Activated naive CD8-positive, alpha-beta T cell treated with anti-CD3 and anti-CD28 coated beads, Interleukin-2, amount 10 ng/mL, durations not matched to agents 7 days and 5 days (primary cell): ENCODE measurements around the gene ADAM10. TPM values are rescaled to one million over a fixed set of nuclear protein-coding genes. Genes with fewer than 3 reads are reported as not detected.

Source experiments
- ATAC-seq: fragments of 150-1000 bp; cut with Tn5 transposase; one replicate; pipeline ENCODE4 v1.10.0; 2021; ENCODE audit warnings: low read depth, moderate library complexity
- POLR2A ChIA-PET: fragments of 350-600 bp; sonication (Branson Sonifier 250); formaldehyde crosslinking; loops from one replicate; lab custom pipeline; 2021; ENCODE audit warnings: antibody characterized with exemption; lab: Charles Lee
- DNase-seq: peaks from one replicate; pipeline ENCODE4 v3.0.0; 2021
- H3K27ac Mint-ChIP-seq: one replicate; pipeline ENCODE4 v1.8.0; 2022; ENCODE audit warnings: mild to moderate bottlenecking, mixed read lengths
- H3K27me3 Mint-ChIP-seq: one replicate; pipeline ENCODE4 v1.8.0; 2022; ENCODE audit warnings: mild to moderate bottlenecking, moderate library complexity, mixed read lengths
- H3K36me3 Mint-ChIP-seq: one replicate; pipeline ENCODE4 v1.8.0; 2021; ENCODE audit warnings: mild to moderate bottlenecking, mixed read lengths
- H3K4me1 Mint-ChIP-seq: one replicate; pipeline ENCODE4 v1.8.0; 2021; ENCODE audit warnings: mixed read lengths
- H3K4me3 Mint-ChIP-seq: one replicate; pipeline ENCODE4 v1.8.0; 2022; ENCODE audit warnings: mild to moderate bottlenecking, moderate library complexity, mixed read lengths
- H3K9me3 Mint-ChIP-seq: one replicate; pipeline ENCODE4 v1.8.0; 2021; ENCODE audit warnings: mixed read lengths
- total RNA-seq, 2 experiments: library from RNA; stranded (reverse); gene quantifications; one replicate each; pipeline ENCODE4 v1.2.3, GENCODE V29; 2021

ADAM10 gene
- total RNA-seq, 2 experiments from 2014 or later = 173 to 175 TPM

GRCh38 chr15:58748852-58749531, 515 bp downstream of the ADAM10 start:
- H3K27ac Mint-ChIP-seq = peak overlapping the region; percentile 97
- H3K4me3 Mint-ChIP-seq = peak overlapping the region; percentile 98
- peaks cover 29% of the 10 kb centered on the region for H3K4me1 Mint-ChIP-seq
- peaks cover 17% of the 10 kb centered on the region for H3K36me3 Mint-ChIP-seq
- ATAC-seq (peak; percentile 9), DNase-seq (peak; percentile 71)
- POLR2A ChIA-PET = interaction anchor here (0.6 to 4.4 kb wide), 14 partner anchors 22 to 479 kb away, joined by 3 to 47 read pairs (median 4); partner anchors contain the start of gene MINDY2
- no peaks in the 10 kb centered on the region for H3K9me3 Mint-ChIP-seq
- no peaks in the 10 kb centered on the region for H3K27me3 Mint-ChIP-seq

- DNase-seq = no peak
- POLR2A ChIA-PET = interaction anchor here (0.6 to 4.4 kb wide), 5 partner anchors 23 to 265 kb away, joined by 3 to 47 read pairs (median 4); partner anchors contain the start of gene MINDY2
- Mint-ChIP-seq H3K4me3 (peak overlapping the region; percentile 97), H3K36me3 (peaks cover 18% of the 10 kb centered on the region), H3K27me3 (no peaks in the 10 kb centered on the region), H3K4me1 (peaks cover 33% of the 10 kb centered on the region), H3K27ac (peak overlapping the region; percentile 97), H3K9me3 (no peaks in the 10 kb centered on the region)
- no peak for ATAC-seq
Observed at GRCh38 chr15:58748040-58748851, 1.3 kb downstream of the ADAM10 start.

- DNase-seq (no peak), ATAC-seq (no peak)
- Mint-ChIP-seq H3K27me3 (no peaks in the 10 kb centered on the region), H3K4me3 (peak overlapping the region; percentile 55), H3K4me1 (peaks cover 42% of the 10 kb centered on the region), H3K9me3 (no peaks in the 10 kb centered on the region), H3K27ac (no peak overlapping the region), H3K36me3 (peaks cover 18% of the 10 kb centered on the region)
- POLR2A ChIA-PET = no interaction called here
Observed at GRCh38 chr15:58746174-58746573, 3.3 kb downstream of the ADAM10 start.

- Mint-ChIP-seq H3K27me3 (no peaks in the 10 kb centered on the region), H3K4me3 (peak overlapping the region; percentile 17), H3K9me3 (no peaks in the 10 kb centered on the region), H3K4me1 (peaks cover 43% of the 10 kb centered on the region), H3K27ac (no peak overlapping the region), H3K36me3 (peaks cover 20% of the 10 kb centered on the region)
- ATAC-seq (no peak), DNase-seq (no peak)
- POLR2A ChIA-PET = interaction anchor here (0.6 kb wide), 1 partner anchor 397 kb away, joined by 4 read pairs; no protein-coding TSS in a partner anchor
Observed at GRCh38 chr15:58742819-58743502, 6.5 kb downstream of the ADAM10 start.

- Mint-ChIP-seq H3K4me3 (no peak overlapping the region), H3K4me1 (peaks cover 47% of the 10 kb centered on the region), H3K27me3 (no peaks in the 10 kb centered on the region), H3K27ac (no peak overlapping the region), H3K9me3 (no peaks in the 10 kb centered on the region), H3K36me3 (peaks cover 17% of the 10 kb centered on the region)
- ATAC-seq (no peak), DNase-seq (no peak)
- POLR2A ChIA-PET = interaction anchor here (0.6 kb wide), 1 partner anchor 396 kb away, joined by 4 read pairs; no protein-coding TSS in a partner anchor
Observed at GRCh38 chr15:58742022-58742813, 7.3 kb downstream of the ADAM10 start.

GRCh38 chr15:58741032-58741431, 8.5 kb downstream of the ADAM10 start:
- Mint-ChIP-seq H3K4me3 (no peak overlapping the region), H3K4me1 (peaks cover 49% of the 10 kb centered on the region), H3K9me3 (no peaks in the 10 kb centered on the region), H3K27me3 (no peaks in the 10 kb centered on the region), H3K27ac (no peak overlapping the region), H3K36me3 (peaks cover 16% of the 10 kb centered on the region)
- ATAC-seq = no peak
- POLR2A ChIA-PET = no interaction called here
- DNase-seq = no peak

GRCh38 chr15:58740436-58740835, 9.1 kb downstream of the ADAM10 start:
- no peaks in the 10 kb centered on the region for H3K9me3 Mint-ChIP-seq
- H3K27ac Mint-ChIP-seq = no peak overlapping the region
- peaks cover 49% of the 10 kb centered on the region for H3K4me1 Mint-ChIP-seq
- no peaks in the 10 kb centered on the region for H3K27me3 Mint-ChIP-seq
- no peak for DNase-seq
- no peak overlapping the region for H3K4me3 Mint-ChIP-seq
- peaks cover 15% of the 10 kb centered on the region for H3K36me3 Mint-ChIP-seq
- POLR2A ChIA-PET = no interaction called here
- no peak for ATAC-seq

- Mint-ChIP-seq H3K27me3 (no peaks in the 10 kb centered on the region), H3K9me3 (no peaks in the 10 kb centered on the region), H3K36me3 (peaks cover 8% of the 10 kb centered on the region), H3K4me1 (peaks cover 39% of the 10 kb centered on the region), H3K4me3 (peak overlapping the region; percentile 12), H3K27ac (peak overlapping the region; percentile 31)
- no peak for ATAC-seq
- DNase-seq = no peak
- POLR2A ChIA-PET = no interaction called here
Observed at GRCh38 chr15:58738046-58738707, 11.3 kb downstream of the ADAM10 start.

- ATAC-seq (no peak), DNase-seq (no peak)
- H3K27ac Mint-ChIP-seq = no peak overlapping the region
- H3K27me3 Mint-ChIP-seq = no peaks in the 10 kb centered on the region
- peaks cover 35% of the 10 kb centered on the region for H3K4me1 Mint-ChIP-seq
- H3K9me3 Mint-ChIP-seq = no peaks in the 10 kb centered on the region
- H3K4me3 Mint-ChIP-seq = no peak overlapping the region
- POLR2A ChIA-PET = no interaction called here
- H3K36me3 Mint-ChIP-seq = peaks cover 17% of the 10 kb centered on the region
Observed at GRCh38 chr15:58737298-58737697, 12.2 kb downstream of the ADAM10 start.

- H3K9me3 Mint-ChIP-seq = no peaks in the 10 kb centered on the region
- ATAC-seq (no peak), DNase-seq (no peak)
- POLR2A ChIA-PET = no interaction called here
- peaks cover 28% of the 10 kb centered on the region for H3K36me3 Mint-ChIP-seq
- H3K27me3 Mint-ChIP-seq = no peaks in the 10 kb centered on the region
- H3K4me3 Mint-ChIP-seq = no peak overlapping the region
- H3K27ac Mint-ChIP-seq = no peak overlapping the region
- H3K4me1 Mint-ChIP-seq = peaks cover 38% of the 10 kb centered on the region
Observed at GRCh38 chr15:58736018-58736643, 13.4 kb downstream of the ADAM10 start.

- no peak overlapping the region for H3K27ac Mint-ChIP-seq
Observed at GRCh38 chr15:58734859-58735258, 14.6 kb downstream of the ADAM10 start.

More at GRCh38 chr15:58734859-58735258, 14.6 kb downstream of the ADAM10 start:
- no peak for DNase-seq
- H3K36me3 Mint-ChIP-seq = peaks cover 34% of the 10 kb centered on the region
- H3K9me3 Mint-ChIP-seq = no peaks in the 10 kb centered on the region
- no peaks in the 10 kb centered on the region for H3K27me3 Mint-ChIP-seq
- POLR2A ChIA-PET = no interaction called here
- no peak overlapping the region for H3K4me3 Mint-ChIP-seq
- no peak for ATAC-seq
- peaks cover 39% of the 10 kb centered on the region for H3K4me1 Mint-ChIP-seq
